ENCODE measurements around the gene SH3GLB1.

DNA sequence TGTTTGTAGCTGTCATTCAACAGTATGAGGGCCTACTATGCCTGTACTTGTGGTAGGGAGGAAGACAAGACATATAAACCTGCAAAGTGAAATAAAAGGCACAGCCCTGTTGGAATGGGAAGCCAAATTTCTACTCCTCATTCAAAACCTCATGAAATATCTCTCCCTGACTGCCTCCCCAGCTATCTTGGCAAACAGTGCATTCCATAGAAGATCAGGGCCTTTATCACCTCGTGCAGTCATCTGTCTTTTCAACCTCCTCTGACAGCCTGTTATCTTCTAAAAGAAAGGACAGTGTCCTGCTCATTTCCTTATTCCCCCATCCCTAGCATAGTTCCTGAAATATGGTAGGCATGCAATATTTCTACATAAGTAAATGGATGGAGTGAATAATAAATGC lies 71.0 kb downstream of the SH3GLB1 start:
- TF ChIP-seq POLR2A (IDR thresholded peaks at IDR 0.05; ENCODE audit: insufficient read depth in 1 of 2, low read depth in 2 of 2, low read length in 2 of 2), result no peak
- no peak for TF ChIP-seq SSRP1 (CRISPR knock-in tag; IDR thresholded peaks at IDR 0.05)
- no peak for TF ChIP-seq ARNT (IDR thresholded peaks at IDR 0.05)
- no peak for TF ChIP-seq DNMT1 (CRISPR knock-in tag; IDR thresholded peaks at IDR 0.05)
- no peak for TF ChIP-seq SUZ12 (IDR thresholded peaks at IDR 0.05; ENCODE audit: low read depth, low read length)
- TF ChIP-seq, protein P1, sequence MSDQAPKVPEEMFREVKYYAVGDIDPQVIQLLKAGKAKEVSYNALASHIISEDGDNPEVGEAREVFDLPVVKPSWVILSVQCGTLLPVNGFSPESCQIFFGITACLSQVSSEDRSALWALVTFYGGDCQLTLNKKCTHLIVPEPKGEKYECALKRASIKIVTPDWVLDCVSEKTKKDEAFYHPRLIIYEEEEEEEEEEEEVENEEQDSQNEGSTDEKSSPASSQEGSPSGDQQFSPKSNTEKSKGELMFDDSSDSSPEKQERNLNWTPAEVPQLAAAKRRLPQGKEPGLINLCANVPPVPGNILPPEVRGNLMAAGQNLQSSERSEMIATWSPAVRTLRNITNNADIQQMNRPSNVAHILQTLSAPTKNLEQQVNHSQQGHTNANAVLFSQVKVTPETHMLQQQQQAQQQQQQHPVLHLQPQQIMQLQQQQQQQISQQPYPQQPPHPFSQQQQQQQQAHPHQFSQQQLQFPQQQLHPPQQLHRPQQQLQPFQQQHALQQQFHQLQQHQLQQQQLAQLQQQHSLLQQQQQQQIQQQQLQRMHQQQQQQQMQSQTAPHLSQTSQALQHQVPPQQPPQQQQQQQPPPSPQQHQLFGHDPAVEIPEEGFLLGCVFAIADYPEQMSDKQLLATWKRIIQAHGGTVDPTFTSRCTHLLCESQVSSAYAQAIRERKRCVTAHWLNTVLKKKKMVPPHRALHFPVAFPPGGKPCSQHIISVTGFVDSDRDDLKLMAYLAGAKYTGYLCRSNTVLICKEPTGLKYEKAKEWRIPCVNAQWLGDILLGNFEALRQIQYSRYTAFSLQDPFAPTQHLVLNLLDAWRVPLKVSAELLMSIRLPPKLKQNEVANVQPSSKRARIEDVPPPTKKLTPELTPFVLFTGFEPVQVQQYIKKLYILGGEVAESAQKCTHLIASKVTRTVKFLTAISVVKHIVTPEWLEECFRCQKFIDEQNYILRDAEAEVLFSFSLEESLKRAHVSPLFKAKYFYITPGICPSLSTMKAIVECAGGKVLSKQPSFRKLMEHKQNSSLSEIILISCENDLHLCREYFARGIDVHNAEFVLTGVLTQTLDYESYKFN (CRISPR knock-in tag; conservative IDR thresholded peaks at IDR 0.05), result no peak
- TF ChIP-seq, protein P2, sequence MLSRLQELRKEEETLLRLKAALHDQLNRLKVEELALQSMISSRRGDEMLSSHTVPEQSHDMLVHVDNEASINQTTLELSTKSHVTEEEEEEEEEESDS (CRISPR knock-in tag; IDR thresholded peaks at IDR 0.05; ENCODE audit: borderline replicate concordance), result no peak
- no peak for TF ChIP-seq ZNF674 (CRISPR knock-in tag; IDR thresholded peaks at IDR 0.05; ENCODE audit: low read depth)
- TF ChIP-seq ZSCAN12 (CRISPR knock-in tag; IDR thresholded peaks at IDR 0.05), result no peak
- no peak for TF ChIP-seq CCAR2 (optimal IDR thresholded peaks at IDR 0.05; ENCODE audit: low read depth, low read length)
- no peak for TF ChIP-seq CEBPB (IDR thresholded peaks at IDR 0.05; ENCODE audit: borderline replicate concordance, low read depth, low read length)
- TF ChIP-seq, protein P3, sequence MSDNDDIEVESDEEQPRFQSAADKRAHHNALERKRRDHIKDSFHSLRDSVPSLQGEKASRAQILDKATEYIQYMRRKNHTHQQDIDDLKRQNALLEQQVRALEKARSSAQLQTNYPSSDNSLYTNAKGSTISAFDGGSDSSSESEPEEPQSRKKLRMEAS (IDR thresholded peaks at IDR 0.05), result no peak
- TF ChIP-seq, protein P4, sequence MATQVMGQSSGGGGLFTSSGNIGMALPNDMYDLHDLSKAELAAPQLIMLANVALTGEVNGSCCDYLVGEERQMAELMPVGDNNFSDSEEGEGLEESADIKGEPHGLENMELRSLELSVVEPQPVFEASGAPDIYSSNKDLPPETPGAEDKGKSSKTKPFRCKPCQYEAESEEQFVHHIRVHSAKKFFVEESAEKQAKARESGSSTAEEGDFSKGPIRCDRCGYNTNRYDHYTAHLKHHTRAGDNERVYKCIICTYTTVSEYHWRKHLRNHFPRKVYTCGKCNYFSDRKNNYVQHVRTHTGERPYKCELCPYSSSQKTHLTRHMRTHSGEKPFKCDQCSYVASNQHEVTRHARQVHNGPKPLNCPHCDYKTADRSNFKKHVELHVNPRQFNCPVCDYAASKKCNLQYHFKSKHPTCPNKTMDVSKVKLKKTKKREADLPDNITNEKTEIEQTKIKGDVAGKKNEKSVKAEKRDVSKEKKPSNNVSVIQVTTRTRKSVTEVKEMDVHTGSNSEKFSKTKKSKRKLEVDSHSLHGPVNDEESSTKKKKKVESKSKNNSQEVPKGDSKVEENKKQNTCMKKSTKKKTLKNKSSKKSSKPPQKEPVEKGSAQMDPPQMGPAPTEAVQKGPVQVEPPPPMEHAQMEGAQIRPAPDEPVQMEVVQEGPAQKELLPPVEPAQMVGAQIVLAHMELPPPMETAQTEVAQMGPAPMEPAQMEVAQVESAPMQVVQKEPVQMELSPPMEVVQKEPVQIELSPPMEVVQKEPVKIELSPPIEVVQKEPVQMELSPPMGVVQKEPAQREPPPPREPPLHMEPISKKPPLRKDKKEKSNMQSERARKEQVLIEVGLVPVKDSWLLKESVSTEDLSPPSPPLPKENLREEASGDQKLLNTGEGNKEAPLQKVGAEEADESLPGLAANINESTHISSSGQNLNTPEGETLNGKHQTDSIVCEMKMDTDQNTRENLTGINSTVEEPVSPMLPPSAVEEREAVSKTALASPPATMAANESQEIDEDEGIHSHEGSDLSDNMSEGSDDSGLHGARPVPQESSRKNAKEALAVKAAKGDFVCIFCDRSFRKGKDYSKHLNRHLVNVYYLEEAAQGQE (IDR thresholded peaks at IDR 0.05; ENCODE audit: borderline replicate concordance in 1 of 2, low read depth in 1 of 2, low read length in 2 of 2), result no peak
